MM.1S (cell line): ENCODE measurements around the gene NOC4L.

ENCODE experiments used
- DNase-seq: peaks from one replicate; pipeline ENCODE4 v3.0.0-alpha.2; 2015
- H2AFZ ChIP-seq: fragments of 300-600 bp; sonication (generic); 2 replicates; pipeline ENCODE4 v1.6.0; 2016; ENCODE audit warnings: antibody characterized with exemption, low read length
- H3F3A ChIP-seq: fragments of 300-600 bp; sonication (generic); 2 replicates; pipeline ENCODE4 v1.6.1; 2016; ENCODE audit warnings: mild to moderate bottlenecking, antibody characterized with exemption, low read length, moderate library complexity, mixed read lengths; ENCODE audit not compliant: insufficient read depth
- H3K27ac ChIP-seq: fragments of 300-600 bp; sonication (generic); 2 replicates; pipeline ENCODE4 v1.5.1; 2016; ENCODE audit warnings: mild to moderate bottlenecking, low read length
- H3K27me3 ChIP-seq: fragments of 300-600 bp; sonication (generic); replicated peaks from 2 replicates; pipeline ENCODE4 v1.6.0; 2016; ENCODE audit warnings: low read length; ENCODE audit not compliant: insufficient read depth
- H3K36me3 ChIP-seq: fragments of 300-600 bp; sonication (generic); replicated peaks from 2 replicates; pipeline ENCODE4 v1.6.1; 2016; ENCODE audit warnings: mild to moderate bottlenecking, low read length, mixed read lengths; ENCODE audit not compliant: insufficient read depth
- H3K4me1 ChIP-seq: fragments of 300-600 bp; sonication (generic); 2 replicates; pipeline ENCODE4 v1.6.1; 2016; ENCODE audit warnings: low read length, mixed read lengths
- H3K4me2 ChIP-seq: fragments of 300-600 bp; sonication (generic); 2 replicates; pipeline ENCODE4 v1.6.0; 2016; ENCODE audit warnings: low read depth, low read length
- H3K4me3 ChIP-seq: fragments of 300-600 bp; sonication (generic); 2 replicates; pipeline ENCODE4 v1.5.1; 2016; ENCODE audit warnings: low read length, mixed read lengths
- H3K79me2 ChIP-seq: fragments of 300-600 bp; sonication (generic); 2 replicates; pipeline ENCODE4 v1.6.1; 2016; ENCODE audit warnings: mixed run types, low read length, mixed read lengths
- H3K9ac ChIP-seq: fragments of 300-600 bp; sonication (generic); 2 replicates; pipeline ENCODE4 v1.6.1; 2016; ENCODE audit warnings: low read length, mixed read lengths
- H3K9me2 ChIP-seq: fragments of 300-600 bp; sonication (generic); replicated peaks from 2 replicates; pipeline ENCODE4 v1.6.1; 2016; ENCODE audit warnings: mild to moderate bottlenecking, low read length, mixed read lengths; ENCODE audit not compliant: insufficient read depth
- H3K9me3 ChIP-seq: fragments of 300-600 bp; sonication (generic); replicated peaks from 2 replicates; pipeline ENCODE4 v1.6.1; 2016; ENCODE audit warnings: mild to moderate bottlenecking, low read length, mixed read lengths; ENCODE audit not compliant: insufficient read depth
- H4K20me1 ChIP-seq: fragments of 300-600 bp; sonication (generic); 2 replicates; pipeline ENCODE4 v1.6.1; 2016; ENCODE audit warnings: mild to moderate bottlenecking, low read length, moderate library complexity, mixed read lengths; ENCODE audit not compliant: insufficient read depth
- CTCF ChIP-seq: fragments of 300-600 bp; sonication (generic); IDR thresholded peaks from 2 replicates; pipeline ENCODE4 v1.5.1; 2016; ENCODE audit warnings: antibody characterized with exemption, low read length, mixed read lengths
- EZH2 ChIP-seq: fragments of 300-600 bp; sonication (generic); optimal IDR thresholded peaks from 2 replicates; pipeline ENCODE3; 2017; ENCODE audit warnings: low read depth, mild to moderate bottlenecking, antibody characterized with exemption, low read length, mixed read lengths
- EZH2phosphoT487 ChIP-seq: fragments of 300-600 bp; sonication (generic); IDR thresholded peaks from 2 replicates; pipeline ENCODE4 v1.6.1; 2018; ENCODE audit warnings: antibody characterized with exemption, low read length

The NOC4L gene

DNA sequence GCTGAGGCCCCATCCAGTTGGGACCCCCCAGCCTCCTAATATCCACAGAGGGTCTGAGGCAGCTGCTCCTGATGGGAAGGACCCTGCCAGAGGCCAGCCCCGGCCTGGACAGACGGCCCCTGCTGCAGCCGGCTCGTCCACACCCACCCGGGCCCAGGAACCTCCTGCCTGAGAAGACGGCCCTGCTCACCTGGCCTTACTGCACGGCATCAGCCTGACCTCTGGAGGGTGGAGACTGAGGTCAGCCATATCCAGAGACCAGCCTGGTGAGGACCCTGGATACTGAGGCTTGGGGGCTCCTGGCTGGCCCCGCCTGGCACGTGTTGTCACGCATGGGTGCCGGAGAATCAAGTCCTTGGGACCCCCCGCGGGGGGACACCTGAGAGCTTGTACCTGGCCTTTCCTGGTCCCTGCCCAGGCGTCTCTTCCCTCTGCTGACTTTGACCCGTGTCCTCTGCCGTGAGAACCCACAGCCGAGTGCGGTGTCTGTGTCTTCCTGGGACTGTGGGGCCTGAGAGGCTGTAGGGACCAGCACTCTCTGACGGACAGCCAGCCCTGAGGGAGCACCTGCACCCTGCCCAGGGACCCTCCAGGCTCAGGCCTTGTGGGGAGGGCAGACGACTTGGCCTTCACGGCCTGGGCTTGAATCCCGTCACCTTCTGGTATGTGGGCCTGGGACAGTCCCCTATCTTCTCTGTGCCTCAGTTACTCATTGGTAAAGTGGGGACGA lies 57.3 kb downstream of the NOC4L start:
- Histone ChIP-seq H3K27ac (no peak overlapping the region), H3K9me3 (no peaks in the 10 kb centered on the region), H3K36me3 (no peaks in the 10 kb centered on the region), H3K4me3 (no peak overlapping the region), H3K4me2 (no peak overlapping the region), H3K27me3 (peaks cover 21% of the 10 kb centered on the region), H3K79me2 (no peaks in the 10 kb centered on the region), H3K4me1 (no peaks in the 10 kb centered on the region), H4K20me1 (no peaks in the 10 kb centered on the region), H3K9me2 (no peaks in the 10 kb centered on the region), H2AFZ (no peak overlapping the region), H3F3A (no peaks in the 10 kb centered on the region), H3K9ac (no peak overlapping the region)
- DNase-seq: no peak
- TF ChIP-seq CTCF (no peak), EZH2phosphoT487 (no peak), EZH2 (no peak)
